ENCODE results near the gene CBFA2T2. TPM values are rescaled to one million over a fixed set of nuclear protein-coding genes. Genes with fewer than 3 reads are reported as not detected.
A peak's percentile ranks its signal among the peaks of the same experiment; 100 is the strongest.

Gene CBFA2T2
- total RNA-seq, 2 experiments from 2014 or later, result 17.9 to 18.6 TPM

- DNase-seq, result no peak
- Mint-ChIP-seq H3K27ac (no peak overlapping the region), H3K27me3 (no peaks in the 10 kb centered on the region), H3K4me3 (no peak overlapping the region), H3K36me3 (ENCODE audit: low read depth) (peaks cover 16% of the 10 kb centered on the region), H3K4me1 (ENCODE audit: low read depth) (peaks cover 23% of the 10 kb centered on the region), H3K9me3 (no peaks in the 10 kb centered on the region)
- no peak for TF ChIP-seq CTCF (IDR thresholded peaks at IDR 0.05)
- Histone ChIP-seq H3K9me3 (ENCODE audit: control insufficient read depth in 1 of 2, insufficient read depth in 1 of 2, low read length in 2 of 2) (no peaks in the 10 kb centered on the region), H3K4me3 (ENCODE audit: low read length) (no peak overlapping the region), H3K27me3 (ENCODE audit: control insufficient read depth in 1 of 2, insufficient read depth in 2 of 2, low read length in 2 of 2) (no peaks in the 10 kb centered on the region), H3K27ac (ENCODE audit: low read depth in 1 of 2, low read length in 2 of 2) (no peak overlapping the region), H3K36me3 (ENCODE audit: insufficient read depth, low read length) (peaks cover 10% of the 10 kb centered on the region), H3K4me1 (ENCODE audit: insufficient read depth, low read length) (peaks cover 3% of the 10 kb centered on the region)
- ChIA-PET POLR2A (interaction anchor here (0.6 kb wide), 1 partner anchor 783 kb away, joined by 4 read pairs; no protein-coding TSS in a partner anchor), CTCF (no interaction called here)
- no peak for ATAC-seq (ENCODE audit: poor library complexity)
- intact Hi-C loops (cut with DNase I, micrococcal nuclease), result no loop called here
These were observed 36.9 kb downstream of the CBFA2T2 start for GRCh38 chr20:33526769-33527168.

GRCh38 chr20:33531047-33531877, 41.4 kb downstream of the CBFA2T2 start:
- intact Hi-C loops (cut with DNase I, micrococcal nuclease), result no loop called here
- no peaks in the 10 kb centered on the region for H3K9me3 Mint-ChIP-seq
- no peaks in the 10 kb centered on the region for H3K27me3 Mint-ChIP-seq
- no peak for TF ChIP-seq CTCF (IDR thresholded peaks at IDR 0.05)
- peaks cover 40% of the 10 kb centered on the region for H3K4me1 Mint-ChIP-seq (ENCODE audit: low read depth)
- ATAC-seq (ENCODE audit: poor library complexity) (no peak), DNase-seq (no peak)
- H3K27ac Mint-ChIP-seq, result peak overlapping the region; percentile 16
- ChIA-PET CTCF (no interaction called here), POLR2A (interaction anchor here (0.6 to 1.5 kb wide), 2 partner anchors 24 to 1733 kb away, joined by 3 to 4 read pairs; no protein-coding TSS in a partner anchor)
- Histone ChIP-seq H3K9me3 (ENCODE audit: control insufficient read depth in 1 of 2, insufficient read depth in 1 of 2, low read length in 2 of 2) (no peaks in the 10 kb centered on the region), H3K4me1 (ENCODE audit: insufficient read depth, low read length) (peaks cover 3% of the 10 kb centered on the region), H3K27ac (ENCODE audit: low read depth in 1 of 2, low read length in 2 of 2) (no peak overlapping the region), H3K36me3 (ENCODE audit: insufficient read depth, low read length) (peaks cover 4% of the 10 kb centered on the region), H3K4me3 (ENCODE audit: low read length) (no peak overlapping the region), H3K27me3 (ENCODE audit: control insufficient read depth in 1 of 2, insufficient read depth in 2 of 2, low read length in 2 of 2) (no peaks in the 10 kb centered on the region)
- peaks cover 6% of the 10 kb centered on the region for H3K36me3 Mint-ChIP-seq (ENCODE audit: low read depth)
- no peak overlapping the region for H3K4me3 Mint-ChIP-seq

GRCh38 chr20:33531885-33532284, 42.0 kb downstream of the CBFA2T2 start:
- Histone ChIP-seq H3K9me3 (ENCODE audit: control insufficient read depth in 1 of 2, insufficient read depth in 1 of 2, low read length in 2 of 2) (no peaks in the 10 kb centered on the region), H3K4me1 (ENCODE audit: insufficient read depth, low read length) (peaks cover 3% of the 10 kb centered on the region), H3K36me3 (ENCODE audit: insufficient read depth, low read length) (peaks cover 2% of the 10 kb centered on the region), H3K27me3 (ENCODE audit: control insufficient read depth in 1 of 2, insufficient read depth in 2 of 2, low read length in 2 of 2) (no peaks in the 10 kb centered on the region), H3K27ac (ENCODE audit: low read depth in 1 of 2, low read length in 2 of 2) (no peak overlapping the region), H3K4me3 (ENCODE audit: low read length) (no peak overlapping the region)
- Mint-ChIP-seq H3K27me3 (no peaks in the 10 kb centered on the region), H3K4me3 (no peak overlapping the region), H3K27ac (peak overlapping the region; percentile 16), H3K9me3 (no peaks in the 10 kb centered on the region), H3K36me3 (ENCODE audit: low read depth) (peaks cover under 1% of the 10 kb centered on the region), H3K4me1 (ENCODE audit: low read depth) (peaks cover 36% of the 10 kb centered on the region)
- intact Hi-C loops (cut with DNase I, micrococcal nuclease), result no loop called here
- ATAC-seq (ENCODE audit: poor library complexity) (no peak), DNase-seq (no peak)
- TF ChIP-seq CTCF (IDR thresholded peaks at IDR 0.05), result no peak
- CTCF ChIA-PET, result no interaction called here
- POLR2A ChIA-PET, result interaction anchor here (0.6 to 1.5 kb wide), 2 partner anchors 23 to 1733 kb away, joined by 3 to 4 read pairs; no protein-coding TSS in a partner anchor

All from CD4-positive, alpha-beta T cell (primary cell).